HG02981 (cell line): ENCODE measurements around the gene TUBGCP6.
A peak's percentile ranks its signal among the peaks of the same experiment; 100 is the strongest.

Experiments used
- ATAC-seq: cut with Tn5 transposase; IDR thresholded peaks from one replicate; pipeline ENCODE4 v1.9.1; 2021; ENCODE audit warnings: mild to moderate bottlenecking, moderate library complexity; ENCODE audit not compliant: unreplicated experiment

The TUBGCP6 gene

DNA sequence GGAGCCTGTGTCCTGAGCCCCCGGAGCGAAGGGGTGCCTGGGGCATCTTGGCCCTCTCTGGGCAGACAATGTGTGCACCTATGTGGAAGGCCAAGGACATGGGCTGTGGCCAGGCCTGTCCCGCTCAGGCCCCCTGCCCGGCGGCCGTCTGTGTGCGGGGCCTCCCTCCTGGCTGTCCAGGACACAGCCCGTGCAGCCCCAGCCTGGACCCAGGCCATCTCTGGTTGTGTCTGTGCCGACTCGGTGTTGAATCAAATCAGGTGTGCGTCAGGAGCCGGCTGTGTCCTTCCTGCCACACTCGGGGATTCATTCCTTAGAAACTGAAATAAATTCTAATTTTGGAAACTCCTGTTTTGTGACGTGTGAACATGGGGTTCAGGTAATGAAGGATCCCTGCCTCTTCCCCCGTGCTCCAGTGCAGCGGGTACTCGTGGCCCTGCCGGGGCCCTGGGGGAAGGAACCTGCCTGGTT lies 45.5 kb downstream of the TUBGCP6 start:
- no peak for ATAC-seq

DNA sequence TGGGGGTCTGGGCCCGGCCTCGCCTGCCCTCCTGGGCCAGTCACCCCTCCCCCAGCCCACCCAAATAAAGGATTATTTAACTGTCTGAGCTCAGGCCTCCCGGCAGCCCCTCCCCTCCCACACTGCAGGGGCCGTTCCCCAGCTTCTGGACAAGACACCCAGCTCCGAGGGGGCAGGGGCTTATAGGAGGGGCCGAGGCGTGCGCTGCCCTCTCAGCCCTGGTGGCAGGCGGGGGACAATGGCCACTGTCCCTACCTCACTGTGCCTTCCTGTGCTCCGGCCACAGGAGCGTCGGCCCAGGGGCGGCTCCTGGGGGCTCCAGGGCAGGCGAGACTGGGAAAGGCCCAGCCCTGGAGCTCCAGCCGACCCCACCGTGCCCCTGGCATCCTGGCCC lies 46.2 kb downstream of the TUBGCP6 start:
- ATAC-seq = no peak

DNA sequence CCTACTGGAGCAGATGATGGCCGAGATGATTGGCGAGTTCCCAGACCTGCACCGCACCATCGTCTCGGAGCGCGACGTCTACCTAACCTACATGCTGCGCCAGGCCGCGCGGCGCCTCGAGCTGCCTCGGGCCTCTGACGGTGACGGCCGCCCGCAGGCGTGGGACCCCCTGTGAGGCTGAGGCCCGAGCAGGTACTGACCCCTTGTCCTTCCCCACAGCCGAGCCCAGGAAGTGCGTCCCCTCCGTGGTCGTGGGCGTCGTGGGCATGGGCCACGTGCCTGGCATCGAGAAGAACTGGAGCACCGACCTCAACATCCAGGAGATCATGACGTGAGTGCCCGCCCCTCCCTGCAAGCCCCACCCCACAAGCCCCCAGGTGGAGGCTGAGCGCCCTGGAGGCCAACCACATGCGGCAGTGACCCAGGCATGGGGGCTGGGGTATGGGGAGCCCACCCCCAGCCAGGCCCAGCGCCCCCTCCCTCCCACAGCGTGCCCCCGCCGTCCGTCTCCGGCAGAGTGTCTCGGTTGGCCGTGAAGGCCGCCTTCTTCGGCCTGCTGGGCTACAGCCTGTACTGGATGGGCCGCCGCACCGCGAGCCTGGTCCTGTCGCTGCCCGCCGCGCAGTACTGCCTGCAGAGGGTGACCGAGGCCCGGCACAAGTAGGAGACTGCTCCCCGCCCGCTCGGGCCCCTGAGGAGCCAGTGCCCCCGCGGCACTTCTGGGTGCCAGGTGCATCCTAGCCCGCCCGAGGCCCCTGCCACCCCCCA lies 46.8 kb downstream of the TUBGCP6 start:
- ATAC-seq = no peak

DNA sequence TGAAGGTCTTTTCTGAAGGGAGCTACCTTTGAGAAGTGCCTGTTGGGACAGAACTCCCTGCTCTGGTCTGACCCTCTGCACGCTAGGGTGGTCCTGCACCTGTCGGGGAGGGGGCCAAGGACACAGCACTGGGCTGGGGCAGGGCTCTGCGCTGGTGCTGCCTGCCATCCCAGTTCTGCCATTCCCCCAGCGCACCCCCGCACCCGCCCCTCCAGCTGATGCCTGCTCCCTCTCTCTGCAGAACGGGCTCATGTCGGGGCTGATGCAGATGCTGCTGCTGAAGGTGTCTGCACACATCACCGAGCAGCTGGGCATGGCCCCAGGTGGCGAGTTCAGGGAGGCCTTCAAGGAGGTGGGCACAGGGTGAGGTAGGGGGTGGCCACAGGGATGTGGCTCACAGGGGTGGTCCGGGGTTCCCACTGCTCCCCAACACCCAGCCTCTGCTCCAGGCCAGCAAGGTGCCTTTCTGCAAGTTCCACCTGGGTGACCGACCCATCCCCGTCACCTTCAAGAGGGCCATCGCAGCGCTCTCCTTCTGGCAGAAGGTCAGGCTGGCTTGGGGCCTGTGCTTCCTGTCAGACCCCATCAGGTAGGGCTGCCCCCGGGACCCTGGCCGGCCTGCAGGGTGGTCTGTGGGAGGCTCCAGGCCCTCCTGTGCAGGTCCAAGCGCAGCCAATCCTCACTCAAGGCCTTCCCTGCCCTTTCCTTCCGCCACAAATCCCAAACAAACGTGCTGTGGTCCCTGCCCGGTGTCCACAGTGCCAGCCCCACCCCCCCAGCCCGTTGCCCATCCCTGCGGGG lies 47.6 kb downstream of the TUBGCP6 start:
- no peak for ATAC-seq

DNA sequence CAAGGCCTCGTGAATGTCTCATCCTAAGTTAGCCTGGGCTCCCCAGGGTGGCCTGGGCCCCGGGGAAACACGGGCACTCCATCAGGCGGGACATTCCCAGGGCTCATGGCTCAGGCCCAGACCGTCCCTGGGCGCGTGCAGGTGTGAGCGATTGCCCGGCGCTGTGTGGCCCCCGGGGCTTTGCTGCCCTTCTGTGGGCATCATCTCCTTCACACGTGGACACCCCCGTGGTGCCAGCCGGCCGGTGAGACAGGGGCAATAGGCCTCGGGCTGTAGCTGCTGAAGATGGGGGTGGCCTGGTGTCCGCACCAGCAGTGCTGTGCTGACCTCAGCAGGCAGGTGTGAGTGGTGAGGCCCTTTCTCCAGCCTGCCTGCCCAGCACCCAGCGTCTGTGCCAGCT lies 48.6 kb downstream of the TUBGCP6 start:
- ATAC-seq = no peak

DNA sequence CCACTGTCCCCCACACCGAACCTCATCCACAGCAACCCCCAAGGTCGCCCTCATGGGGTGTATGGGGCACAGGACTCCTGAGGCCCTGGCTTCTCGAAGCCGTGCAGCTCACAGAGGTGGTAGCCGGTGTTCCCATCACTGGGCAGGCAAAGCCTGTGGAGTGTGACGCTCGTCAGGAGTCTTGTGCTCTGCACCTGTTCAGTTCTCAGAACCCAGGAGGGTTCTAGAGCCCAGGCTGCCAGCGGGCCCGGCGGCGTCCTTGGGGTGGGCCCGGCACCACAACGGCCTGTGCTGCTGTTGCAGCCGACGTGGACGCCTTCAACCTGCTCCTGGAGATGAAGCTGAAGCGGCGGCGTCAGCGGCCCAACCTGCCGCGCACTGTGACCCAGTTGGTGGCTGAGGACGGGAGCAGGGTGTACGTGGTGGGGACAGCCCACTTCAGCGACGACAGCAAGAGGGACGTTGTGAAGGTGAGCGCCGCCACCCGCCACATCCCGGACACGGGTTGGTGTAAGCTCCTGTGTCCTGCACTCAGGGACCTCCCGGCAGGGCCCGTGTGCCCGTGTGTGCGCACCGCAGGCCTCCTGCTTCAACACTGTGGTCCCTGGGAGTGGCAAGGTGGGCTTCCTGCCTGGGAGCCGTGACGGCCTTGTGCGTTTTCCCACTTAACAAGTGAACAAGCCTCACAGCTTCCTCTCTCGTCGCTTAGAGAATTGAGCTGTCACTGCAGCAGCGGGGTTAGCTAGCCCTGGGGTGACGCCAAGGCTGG lies 50.6 kb downstream of the TUBGCP6 start:
- no peak for ATAC-seq

DNA sequence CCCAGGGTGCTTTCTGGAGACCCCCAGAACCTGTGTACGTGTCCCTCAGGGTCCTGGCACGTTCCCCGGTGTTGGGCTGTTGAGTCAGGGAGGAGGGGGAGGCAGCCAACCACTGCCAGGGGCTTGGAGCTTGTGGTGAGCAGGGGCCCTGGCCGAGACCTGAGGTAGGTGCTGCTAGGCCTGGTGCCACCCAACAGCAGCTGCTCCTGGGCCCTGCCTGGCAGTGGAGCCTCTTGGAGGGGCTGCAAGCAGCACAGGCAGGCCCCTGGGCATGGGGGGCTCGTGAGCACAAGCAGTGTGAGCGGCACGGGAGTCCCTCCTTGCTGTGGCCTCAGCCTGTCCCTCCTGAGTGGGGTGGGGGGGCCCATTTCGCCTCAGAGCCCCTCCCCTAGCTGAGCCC lies 51.2 kb downstream of the TUBGCP6 start:
- ATAC-seq = no peak

DNA sequence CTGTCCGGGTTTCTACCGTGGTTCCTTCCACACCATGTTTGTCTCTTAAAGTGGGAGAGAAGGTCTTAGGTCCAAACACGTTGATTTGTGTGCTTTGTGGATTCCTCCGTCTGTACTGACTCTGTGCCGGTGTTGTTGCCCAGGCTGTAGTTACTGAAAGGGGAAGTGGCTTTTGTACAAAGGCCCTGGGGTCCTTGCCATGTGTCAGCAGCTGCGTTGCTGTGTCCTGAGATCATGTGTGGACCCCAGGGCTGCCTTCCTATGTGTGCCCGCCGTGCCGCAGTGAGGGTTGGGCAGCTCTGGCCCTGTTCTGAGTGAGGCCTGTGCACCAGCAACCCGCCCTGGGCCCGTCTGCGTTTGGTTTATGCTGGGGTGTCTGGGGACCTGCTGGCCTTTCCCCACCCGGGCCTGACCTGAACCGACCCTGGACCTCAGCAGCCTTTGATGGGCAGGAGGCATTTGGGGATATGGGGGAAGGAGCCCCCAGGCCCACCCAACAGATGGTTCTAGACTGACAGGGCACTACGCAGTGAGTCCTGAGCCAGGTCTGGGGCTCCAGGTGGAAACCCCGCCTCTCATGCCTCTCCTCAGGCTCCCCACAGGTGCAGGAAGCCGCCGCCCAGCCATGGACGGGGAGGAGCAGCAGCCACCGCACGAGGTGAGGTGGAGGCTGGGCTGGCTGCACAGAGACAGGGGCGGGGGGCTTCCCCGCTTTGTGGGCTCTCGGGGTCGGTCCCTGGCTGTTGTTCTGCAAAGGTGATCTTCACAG lies 52.2 kb downstream of the TUBGCP6 start:
- no peak for ATAC-seq

DNA sequence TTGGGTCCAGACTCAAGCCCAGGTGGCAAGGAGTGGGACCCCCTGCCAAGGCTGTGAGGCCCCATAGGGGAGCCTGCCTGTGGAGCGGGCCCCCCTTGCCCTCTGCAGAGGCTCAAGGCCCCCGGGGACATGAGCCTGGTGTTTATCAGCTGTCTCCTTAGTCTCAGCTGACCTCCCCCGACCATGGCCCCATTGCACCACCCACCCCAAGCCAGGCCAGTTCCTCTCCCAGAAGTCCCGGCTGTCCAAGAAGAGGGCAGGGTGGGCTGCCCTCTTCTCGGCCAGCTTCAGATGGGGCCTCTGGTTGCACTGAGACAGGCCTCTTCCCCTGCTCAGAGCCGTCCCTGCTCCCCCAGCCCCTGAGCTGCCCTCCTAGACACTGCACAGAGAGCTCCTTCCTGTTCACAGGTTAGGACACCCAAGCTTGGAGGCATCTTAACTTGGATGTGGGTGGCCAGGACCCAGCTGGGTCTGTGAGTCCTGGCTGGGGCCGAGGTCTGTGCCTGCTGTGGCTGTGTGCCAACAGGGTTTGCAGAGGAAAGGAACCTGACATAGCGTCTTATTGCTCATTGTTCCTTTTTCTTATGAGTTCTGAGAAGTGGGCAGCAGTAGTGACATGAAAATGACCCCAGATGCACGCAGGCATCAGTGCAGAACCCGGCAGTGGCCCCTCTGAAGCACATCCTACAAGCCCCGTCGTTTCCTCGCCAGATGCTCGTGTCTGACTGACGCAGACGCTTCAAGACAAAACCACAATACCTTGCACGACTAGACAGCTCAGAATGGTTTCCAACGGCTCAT lies 53.7 kb downstream of the TUBGCP6 start:
- ATAC-seq = peak; percentile 30

DNA sequence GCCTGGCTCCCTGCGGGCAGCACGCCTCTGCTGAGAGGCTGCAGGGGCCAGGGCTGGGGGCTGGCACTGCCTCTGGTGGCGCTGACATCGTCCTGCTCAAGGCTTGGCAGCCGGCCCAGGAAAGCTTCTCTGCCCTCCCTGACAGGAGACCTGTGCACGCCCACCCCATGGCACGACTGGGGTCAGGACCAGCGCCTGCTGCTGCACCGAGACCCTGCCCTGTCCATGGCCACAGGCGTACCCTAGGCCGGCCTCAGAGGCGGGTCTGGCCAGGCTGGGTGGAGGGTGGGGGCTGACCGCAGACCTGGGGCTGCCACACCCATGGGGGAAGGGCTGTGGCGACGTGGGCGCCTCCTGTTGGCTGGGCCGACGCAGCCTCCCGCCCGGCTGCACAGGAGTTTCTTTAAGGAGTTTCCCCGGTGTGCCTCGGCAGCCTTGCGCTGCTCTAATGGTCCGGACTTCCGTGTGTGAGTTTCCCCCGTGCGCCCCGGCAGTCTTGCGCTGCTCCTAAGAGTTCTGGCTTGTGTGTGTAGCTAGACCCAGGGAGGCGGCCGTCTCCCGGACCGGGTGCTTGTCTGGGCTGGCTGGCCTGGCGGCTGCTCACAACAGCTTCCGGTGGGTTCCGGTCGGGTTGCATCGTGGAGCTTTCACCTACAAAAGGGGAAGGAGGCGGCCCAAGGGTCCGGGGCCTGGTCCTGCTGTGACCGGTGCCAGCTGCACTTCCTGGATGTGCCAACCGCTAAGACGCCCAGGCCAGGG lies 54.5 kb downstream of the TUBGCP6 start:
- ATAC-seq = peak; percentile 39

DNA sequence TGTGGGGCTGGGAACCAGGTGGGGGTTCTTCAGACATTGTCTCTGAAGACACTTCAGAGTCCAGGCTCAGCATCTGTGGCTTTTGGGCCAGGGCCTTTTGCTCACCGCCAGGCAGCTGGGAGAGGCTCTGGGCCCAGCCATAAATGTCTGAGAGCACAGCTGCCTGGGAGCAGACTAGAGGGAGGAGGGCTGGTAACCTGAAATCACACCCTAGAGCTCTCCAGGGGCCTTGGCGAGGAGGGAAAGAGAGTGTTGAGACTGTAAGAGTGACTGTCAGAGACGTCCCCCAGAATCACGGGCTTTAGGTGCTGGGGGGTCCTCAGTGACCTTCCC lies 55.0 kb downstream of the TUBGCP6 start:
- no peak for ATAC-seq

DNA sequence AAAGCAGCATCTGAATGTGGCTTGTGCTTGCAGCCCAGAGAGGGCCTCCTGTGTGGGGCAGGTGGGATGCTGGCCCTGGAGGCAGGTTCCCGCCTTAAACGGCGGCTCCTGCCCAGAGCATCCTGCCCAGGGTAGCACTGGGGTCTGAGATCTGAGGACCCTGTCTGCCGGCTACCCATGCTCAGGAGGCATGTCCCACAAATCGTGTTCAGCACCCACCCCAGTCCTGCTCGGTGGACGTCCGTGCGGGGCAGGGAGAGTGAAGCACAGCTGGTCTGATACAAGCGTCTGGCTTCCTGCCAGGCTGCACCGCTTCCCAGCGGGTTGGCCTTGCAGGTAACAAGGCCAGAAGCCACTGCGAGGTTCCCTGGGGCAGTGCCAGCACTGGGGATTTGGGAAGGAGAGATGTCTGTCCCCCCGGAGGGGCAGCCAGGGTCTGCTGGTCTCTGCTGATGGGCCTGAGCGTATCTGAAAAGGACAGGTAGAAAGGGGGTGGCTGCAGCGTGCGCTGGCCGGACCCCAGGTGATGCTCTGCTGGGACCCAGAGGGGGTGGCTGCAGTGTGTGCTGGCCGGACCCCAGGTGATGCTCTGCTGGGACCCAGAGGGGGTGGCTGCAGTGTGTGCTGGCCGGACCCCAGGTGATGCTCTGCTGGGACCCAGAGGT lies 55.5 kb downstream of the TUBGCP6 start:
- no peak for ATAC-seq

DNA sequence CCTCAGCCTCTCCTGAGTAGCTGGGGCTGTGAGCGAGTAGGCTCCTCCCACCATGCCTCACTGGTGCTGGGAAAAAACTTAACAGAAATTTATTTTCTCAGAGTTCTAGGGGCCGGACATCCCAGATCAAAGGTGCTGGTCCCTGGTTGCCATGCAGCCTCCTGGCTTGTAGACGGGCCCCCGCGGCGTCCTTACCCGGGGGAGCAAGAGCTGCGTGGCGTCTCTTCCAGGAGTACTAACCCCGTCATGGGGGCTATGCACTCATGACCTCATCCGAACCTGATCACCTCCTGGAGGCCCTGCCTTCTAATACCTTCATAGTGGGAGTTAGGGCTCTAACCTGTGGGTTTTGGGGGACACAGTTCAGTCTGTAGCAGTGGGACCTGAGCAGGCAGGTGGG lies 56.5 kb downstream of the TUBGCP6 start:
- ATAC-seq = no peak

DNA sequence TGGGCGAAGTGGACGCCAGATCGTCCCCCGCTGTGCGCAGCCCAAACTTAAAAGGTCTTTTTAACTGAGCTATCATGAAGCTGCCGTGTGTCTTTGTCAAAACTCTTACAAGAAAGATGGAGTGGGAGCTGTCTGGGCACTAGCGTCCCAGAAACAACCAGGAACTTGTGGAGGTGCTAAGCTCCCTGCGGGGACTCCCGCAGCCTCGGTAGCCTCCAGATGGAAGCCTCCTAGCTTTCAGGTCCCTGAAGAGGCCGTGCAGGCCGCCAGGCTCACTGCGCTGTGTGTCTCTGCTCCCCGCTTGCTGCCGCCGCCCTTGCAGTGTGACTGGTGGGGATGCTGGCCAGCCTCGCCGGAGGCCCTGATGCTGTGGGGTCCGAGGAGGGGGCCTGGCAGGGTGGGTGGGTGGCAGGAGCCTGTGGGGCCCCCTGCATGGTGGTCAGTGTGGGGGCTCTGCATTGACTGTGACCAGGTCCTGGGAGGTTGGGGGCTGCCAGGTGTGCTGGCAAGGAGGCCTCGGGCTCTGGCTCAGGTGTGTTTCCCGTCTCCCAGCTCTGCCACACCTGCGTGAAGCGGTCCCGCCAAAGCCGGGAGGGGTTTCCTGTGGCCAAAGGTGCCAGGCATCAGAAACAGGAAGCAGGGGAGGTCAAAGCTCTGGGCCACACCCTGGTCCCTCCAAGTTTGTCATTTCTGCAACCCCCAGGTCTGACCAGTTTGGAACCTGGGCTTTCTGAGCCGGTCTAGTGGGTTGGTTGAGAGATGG lies 57.9 kb downstream of the TUBGCP6 start:
- ATAC-seq = no peak

DNA sequence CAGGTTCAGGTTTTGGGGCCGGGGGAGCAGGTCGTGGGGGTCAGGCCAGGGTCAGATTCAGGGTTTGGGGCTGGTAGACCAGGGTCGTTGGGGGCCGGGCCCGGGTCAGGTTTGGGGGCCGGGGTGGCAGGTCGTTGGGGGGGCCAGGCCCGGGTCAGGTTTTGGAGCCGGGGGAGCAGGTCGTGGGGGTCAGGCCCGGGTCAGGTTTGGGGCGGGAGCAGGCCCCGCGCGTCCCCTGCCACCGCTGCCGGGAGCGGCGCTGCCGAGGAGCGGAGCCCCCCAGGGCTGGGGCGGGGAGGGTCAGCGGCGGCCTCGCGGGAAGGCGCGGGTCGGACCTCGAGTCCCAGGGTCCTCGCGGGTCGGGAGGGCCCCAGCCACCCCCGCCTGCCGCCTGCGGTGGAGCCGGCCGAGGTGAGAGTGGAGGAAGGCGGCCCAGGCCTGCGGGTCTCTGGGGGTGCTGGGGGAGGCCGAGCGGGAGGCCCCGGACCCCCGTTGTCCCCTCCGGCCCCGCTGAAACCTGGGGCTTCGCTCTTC lies 58.6 kb downstream of the TUBGCP6 start:
- ATAC-seq = no peak

DNA sequence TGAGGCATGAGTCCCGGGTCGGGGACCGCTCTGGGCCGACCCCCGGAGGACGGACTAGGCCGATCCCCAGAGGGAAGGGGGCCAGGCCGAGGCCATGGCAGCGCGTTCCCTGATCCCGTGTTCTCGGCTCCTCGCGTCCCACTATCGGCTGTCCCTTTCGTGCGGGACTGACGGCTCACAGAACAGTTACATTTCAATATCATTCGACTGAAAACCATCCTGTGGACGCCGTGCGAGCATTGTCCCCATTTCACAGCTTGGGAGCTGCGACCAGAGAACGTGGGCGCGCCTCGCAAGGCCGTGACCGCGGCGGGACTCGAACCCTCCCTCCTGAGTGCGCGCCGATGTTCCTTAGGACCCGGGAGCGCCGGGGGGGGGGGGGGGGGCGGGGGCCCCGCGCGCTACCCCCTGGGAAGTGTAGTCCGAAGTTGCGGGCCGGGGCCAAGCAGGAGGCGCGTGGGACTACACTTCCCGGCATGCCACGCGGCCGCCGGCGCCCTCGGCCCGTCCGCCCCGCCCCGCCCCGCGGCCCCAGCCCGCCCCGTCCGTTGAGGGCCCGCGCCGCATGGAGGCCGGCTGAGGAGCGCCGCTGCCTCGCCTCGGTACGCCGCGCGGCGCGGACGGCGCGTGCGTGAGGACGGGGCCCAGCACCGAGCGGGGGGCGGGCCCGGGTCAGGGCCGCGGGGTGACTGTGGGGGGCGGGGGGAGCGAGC lies 59.3 kb downstream of the TUBGCP6 start, which contains the start of gene TRABD:
TSS of gene TRABD (plus strand) at position 539 of the 713 bp plus-strand sequence. CDS start 7,148 bp downstream, outside the sequence.
- ATAC-seq = peak; percentile 46

DNA sequence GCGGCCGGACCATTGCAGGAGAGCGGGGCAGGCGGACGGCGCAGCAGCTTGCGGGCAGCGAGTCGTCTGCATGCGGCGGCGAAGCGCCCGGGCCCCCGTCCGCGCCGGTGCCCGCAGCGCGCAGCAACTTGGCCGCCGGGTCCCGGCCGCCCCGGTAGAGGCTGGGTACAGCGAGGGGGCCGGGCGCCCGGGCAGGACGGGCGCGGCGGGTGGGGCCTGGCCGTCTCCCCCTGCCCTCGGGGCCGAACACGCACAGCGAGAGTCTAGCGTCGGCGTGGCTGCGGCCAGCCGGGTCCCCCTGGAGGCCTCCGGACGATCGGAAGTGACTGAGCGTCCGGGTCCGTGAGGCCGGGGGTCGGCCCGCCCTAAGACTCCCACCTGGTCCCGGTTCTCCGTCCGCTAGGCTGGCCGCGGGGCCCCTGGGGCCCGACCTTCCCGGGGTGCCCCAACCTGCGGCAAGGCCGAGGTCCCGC lies 59.9 kb downstream of the TUBGCP6 start:
- ATAC-seq = no peak
